Glomerular endothelial cell (primary cell): Measurements from ENCODE around the gene PLXDC2. TPM values are rescaled to one million over a fixed set of nuclear protein-coding genes. Genes with fewer than 3 reads are reported as not detected.

ENCODE experiments used
- DNase-seq: peaks from one replicate; pipeline ENCODE4 v3.0.0-alpha.2; 2011; ENCODE audit warnings: low read depth, low spot score; ENCODE audit errors: extremely low read depth
- total RNA-seq: library from RNA; depleted of rRNA; stranded (reverse); fragments of >200 nt; gene quantifications from 2 replicates; pipeline ENCODE4 v1.2.3, GENCODE V29; 2015

PLXDC2 gene
- total RNA-seq, 1 donor from 2014 or later, result 0.82 TPM

- no peak for DNase-seq
Measured at GRCh38 chr10:20300735-20301134, 484.5 kb downstream of the PLXDC2 start.

DNA sequence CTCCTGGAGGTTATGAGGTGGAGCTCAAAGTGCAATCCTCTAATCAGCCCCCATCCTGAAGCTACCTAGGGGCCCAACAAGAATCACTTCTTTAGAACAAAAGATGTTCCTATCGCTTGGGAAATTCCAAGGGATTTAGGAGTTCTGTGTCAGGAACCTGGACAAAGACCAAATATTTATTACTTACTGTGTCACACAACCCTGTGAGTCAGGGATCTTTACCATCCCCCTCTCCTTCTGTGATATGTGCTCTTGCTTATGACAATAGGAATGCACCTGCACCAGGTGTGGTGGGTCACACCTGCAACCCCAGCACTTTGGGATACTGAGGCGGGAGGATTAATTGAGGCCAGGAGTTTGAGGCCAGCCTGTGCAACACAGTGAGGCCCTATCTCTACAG is 485.8 kb downstream of the PLXDC2 start:
- no peak for DNase-seq

- DNase-seq, result no peak
Measured at GRCh38 chr10:20303453-20304152, 487.4 kb downstream of the PLXDC2 start.

DNA sequence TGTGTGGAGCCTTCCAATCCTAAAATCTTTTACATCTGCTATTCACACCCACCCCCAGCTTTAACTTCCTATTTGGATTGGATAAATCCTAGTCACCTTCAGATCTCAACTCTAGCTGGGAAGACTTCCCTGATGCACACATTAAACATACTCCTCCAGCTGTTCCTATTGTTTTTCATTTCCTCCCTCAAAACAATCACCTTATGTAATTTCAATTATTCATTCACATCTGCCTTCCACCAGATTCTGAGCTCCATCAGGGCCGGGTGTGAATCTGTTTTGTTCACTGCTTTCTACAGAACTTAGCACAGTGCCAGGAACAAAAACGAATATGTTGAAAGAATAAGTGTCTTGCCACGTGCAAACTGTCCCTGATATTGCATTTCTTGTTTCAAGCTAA is 497.4 kb downstream of the PLXDC2 start:
- no peak for DNase-seq

GRCh38 chr10:20314431-20314830 is 498.2 kb downstream of the PLXDC2 start:
- no peak for DNase-seq

- no peak for DNase-seq
Measured at GRCh38 chr10:20327954-20328353, 511.7 kb downstream of the PLXDC2 start.

DNA sequence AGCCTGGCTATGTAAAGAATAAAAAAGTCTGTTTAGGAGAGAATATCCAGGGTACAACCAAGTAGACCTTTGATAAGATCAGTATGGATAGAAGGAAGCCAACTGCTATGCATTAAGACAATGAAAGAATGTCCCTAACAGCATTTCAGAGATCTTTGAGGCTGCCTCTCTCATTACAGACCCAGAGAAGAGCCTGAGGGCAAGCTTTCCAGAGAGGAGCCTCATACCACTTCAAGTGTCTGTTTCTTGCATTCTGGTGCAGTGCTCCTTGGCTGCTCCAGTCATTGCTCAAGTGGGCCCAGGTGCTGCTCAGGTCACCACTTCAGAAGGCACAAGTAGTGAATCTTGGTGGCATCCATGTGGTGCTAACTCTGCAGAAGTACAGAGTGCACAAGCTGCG is 514.0 kb downstream of the PLXDC2 start:
- DNase-seq, result no peak

- DNase-seq, result no peak
Measured at GRCh38 chr10:20334559-20334958, 518.3 kb downstream of the PLXDC2 start.
